Activated T-cell treated with anti-CD3 and anti-CD28 coated beads for 4 hours (primary cell): ENCODE results near the gene BOD1L1.

Experiments used
- DNase-seq: peaks from one replicate; pipeline ENCODE4 v3.0.0-alpha.2; 2020

Gene BOD1L1

GRCh38 chr4:13523591-13524503, 103.7 kb downstream of the BOD1L1 start:
- DNase-seq, result no peak

GRCh38 chr4:13523105-13523477, 104.4 kb downstream of the BOD1L1 start:
- DNase-seq, result no peak

GRCh38 chr4:13522282-13523104, 105.0 kb downstream of the BOD1L1 start:
- DNase-seq, result no peak

- no peak for DNase-seq
Measured at GRCh38 chr4:13521047-13521446, 106.5 kb downstream of the BOD1L1 start.
